Common myeloid progenitor, CD34-positive (primary cell): ENCODE results near the gene OR10A3.

Experiments
- CTCF ChIA-PET: fragments of 350-600 bp; sonication (Branson Sonifier 250); formaldehyde crosslinking; loops from one replicate; lab custom pipeline; 2021; ENCODE audit warnings: antibody characterized with exemption; lab: Charles Lee
- POLR2A ChIA-PET: fragments of 350-600 bp; sonication (Branson Sonifier 250); formaldehyde crosslinking; loops from one replicate; lab custom pipeline; 2021; ENCODE audit warnings: antibody characterized with exemption; lab: Charles Lee
- DNase-seq, 3 donors: peaks; one replicate each; pipeline versions ENCODE4 v3.0.0 to v3.0.0-alpha.2; 2013
- H3K27ac ChIP-seq, 2 experiments: 1 replicate in 1 of 2; 2 replicates in 1 of 2; pipeline ENCODE4 v1.7.0; 2013; ENCODE audit warnings: inconsistent platforms in 2 of 2, low read length in 2 of 2, mild to moderate bottlenecking in 2 of 2, low read depth in 1 of 2, moderate library complexity in 1 of 2; ENCODE audit not compliant: severe bottlenecking in 2 of 2, insufficient read depth in 1 of 2, poor library complexity in 1 of 2
- H3K27me3 ChIP-seq, 5 experiments: replicated peaks in 2 of 5; 1 replicate in 3 of 5; 2 replicates in 2 of 5; pipeline versions ENCODE4 v1.6.1 to v1.7.0; 2013; ENCODE audit warnings: low read length in 4 of 5, mild to moderate bottlenecking in 2 of 5, moderate library complexity in 2 of 5, inconsistent platforms in 1 of 5; ENCODE audit not compliant: insufficient read depth in 5 of 5, control insufficient read depth in 4 of 5
- H3K36me3 ChIP-seq, 4 experiments: 1 replicate in 2 of 4; 2 replicates in 2 of 4; pipeline versions ENCODE4 v1.6.1 to v1.7.0; 2013; ENCODE audit warnings: low read length in 3 of 4, control low read depth in 1 of 4, mild to moderate bottlenecking in 1 of 4; ENCODE audit not compliant: control insufficient read depth in 4 of 4, insufficient read depth in 4 of 4
- H3K4me1 ChIP-seq, 4 experiments: 1 replicate in 3 of 4; 2 replicates in 1 of 4; pipeline versions ENCODE4 v1.6.1 to v1.7.1; 2013; ENCODE audit warnings: low read length in 3 of 4, mild to moderate bottlenecking in 3 of 4, control low read depth in 1 of 4, inconsistent platforms in 1 of 4, moderate library complexity in 1 of 4; ENCODE audit not compliant: control insufficient read depth in 4 of 4, insufficient read depth in 4 of 4; ENCODE audit errors: control extremely low read depth in 1 of 4
- H3K4me3 ChIP-seq, 7 experiments: 1 replicate in 4 of 7; 2 replicates in 3 of 7; pipeline versions ENCODE4 v1.5.1 to v1.7.0; 2013; ENCODE audit warnings: mild to moderate bottlenecking in 7 of 7, low read length in 6 of 7, moderate library complexity in 6 of 7, inconsistent platforms in 2 of 7, low read depth in 2 of 7, control low read depth in 1 of 7; ENCODE audit not compliant: insufficient read depth in 4 of 7, control insufficient read depth in 1 of 7; ENCODE audit errors: extremely low read depth in 1 of 7
- H3K9me3 ChIP-seq, 5 experiments: 1 replicate in 4 of 5; 2 replicates in 1 of 5; pipeline versions ENCODE4 v1.6.1 to v1.7.1; 2013; ENCODE audit warnings: low read length in 4 of 5, mild to moderate bottlenecking in 2 of 5, inconsistent platforms in 1 of 5, low read depth in 1 of 5, moderate library complexity in 1 of 5; ENCODE audit not compliant: control insufficient read depth in 4 of 5, insufficient read depth in 2 of 5; ENCODE audit errors: control extremely low read depth in 1 of 5
- WGBS: methylation state at CpG from one replicate; pipeline ENCODE4 v1.1.5; 2013; ENCODE audit not compliant: insufficient coverage; 5-methylcytosine and 5-hydroxymethylcytosine counted together

OR10A3 gene

GRCh38 chr11:7941146-7941545, 362 bp downstream of the OR10A3 start:
- no peak for DNase-seq
- 80% methylated on average over 1 of the region's 5 CpGs for WGBS
- Histone ChIP-seq H3K27me3 (peaks cover 0 to 7% (median 0%) of the 10 kb centered on the region in 5 experiments), H3K9me3 (peaks cover 4 to 28% (median 8%) of the 10 kb centered on the region in 5 experiments), H3K27ac (no peak overlapping the region), H3K36me3 (no peaks in the 10 kb centered on the region), H3K4me1 (no peaks in the 10 kb centered on the region), H3K4me3 (no peak overlapping the region)
- POLR2A ChIA-PET = no interaction called here
- CTCF ChIA-PET = no interaction called here

GRCh38 chr11:7936615-7937014, 4.9 kb downstream of the OR10A3 start:
- DNase-seq = peak; percentile 4 to 40 (median 14)
- no peaks in the 10 kb centered on the region for H3K4me1 ChIP-seq
- H3K9me3 ChIP-seq = no peaks in the 10 kb centered on the region
- H3K36me3 ChIP-seq = no peaks in the 10 kb centered on the region
- ChIA-PET POLR2A (no interaction called here), CTCF (no interaction called here)
- peaks cover 0 to 9% (median 0%) of the 10 kb centered on the region in 5 experiments for H3K27me3 ChIP-seq
- no peak overlapping the region for H3K4me3 ChIP-seq
- no peak overlapping the region for H3K27ac ChIP-seq
- WGBS = no CpG with 5 or more reads among the region's 1 CpG

- WGBS = 100% methylated on average over 3 of the region's 4 CpGs
Observed at GRCh38 chr11:7931168-7931567, 10.3 kb downstream of the OR10A3 start, which contains the start of gene OR10A6. Gene OR10A6 (minus strand): TSS chr11:7931268. CDS start chr11:7928662, 2,606 bp downstream.

GRCh38 chr11:7927635-7928034, 13.9 kb downstream of the OR10A3 start:
- ChIA-PET CTCF (no interaction called here), POLR2A (no interaction called here)
- no peak for DNase-seq
- Histone ChIP-seq H3K36me3 (no peaks in the 10 kb centered on the region), H3K4me3 (no peak overlapping the region), H3K4me1 (no peaks in the 10 kb centered on the region), H3K27me3 (peaks cover 0 to 15% (median 2%) of the 10 kb centered on the region in 5 experiments), H3K27ac (no peak overlapping the region), H3K9me3 (peaks cover 0 to 4% (median 0%) of the 10 kb centered on the region in 5 experiments)
- WGBS = 100% methylated on average over 5 of the region's 6 CpGs

More at GRCh38 chr11:7931168-7931567, 10.3 kb downstream of the OR10A3 start, which contains the start of gene OR10A6:
- POLR2A ChIA-PET = no interaction called here
- Histone ChIP-seq H3K9me3 (peaks cover 0 to under 1% (median 0%) of the 10 kb centered on the region in 5 experiments), H3K27me3 (peaks cover 0 to 11% (median 2%) of the 10 kb centered on the region in 5 experiments), H3K36me3 (no peaks in the 10 kb centered on the region), H3K4me3 (no peak within 1 kb of the TSS), H3K4me1 (no peaks in the 10 kb centered on the region), H3K27ac (no peak within 1 kb of the TSS)
- CTCF ChIA-PET = no interaction called here
- no peak for DNase-seq

GRCh38 chr11:7924536-7924935, 17.0 kb downstream of the OR10A3 start:
- Histone ChIP-seq H3K27me3 (peaks cover 0 to 7% (median 0%) of the 10 kb centered on the region in 5 experiments), H3K27ac (no peak overlapping the region), H3K9me3 (peaks cover 0 to 4% (median 0%) of the 10 kb centered on the region in 5 experiments), H3K36me3 (no peaks in the 10 kb centered on the region), H3K4me1 (no peaks in the 10 kb centered on the region), H3K4me3 (no peak overlapping the region)
- CTCF ChIA-PET = no interaction called here
- no peak for DNase-seq
- POLR2A ChIA-PET = no interaction called here
- WGBS = no CpG with 5 or more reads among the region's 2 CpGs

- CTCF ChIA-PET = no interaction called here
- POLR2A ChIA-PET = no interaction called here
Observed at GRCh38 chr11:7918141-7918540, 23.4 kb downstream of the OR10A3 start.

GRCh38 chr11:7911011-7911410, 30.5 kb downstream of the OR10A3 start:
- H3K4me3 ChIP-seq = no peak overlapping the region
- H3K27ac ChIP-seq = no peak overlapping the region
- H3K9me3 ChIP-seq = no peaks in the 10 kb centered on the region
- ChIA-PET CTCF (interaction anchor here (0.9 kb wide), 1 partner anchor 17 kb away, joined by 3 read pairs; no protein-coding TSS in a partner anchor), POLR2A (no interaction called here)
- no peaks in the 10 kb centered on the region for H3K4me1 ChIP-seq
- peaks cover 0 to 16% (median 6%) of the 10 kb centered on the region in 5 experiments for H3K27me3 ChIP-seq
- H3K36me3 ChIP-seq = no peaks in the 10 kb centered on the region
- DNase-seq = no peak

More at GRCh38 chr11:7918141-7918540, 23.4 kb downstream of the OR10A3 start:
- H3K9me3 ChIP-seq = no peaks in the 10 kb centered on the region
- no peaks in the 10 kb centered on the region for H3K4me1 ChIP-seq
- no peak overlapping the region for H3K27ac ChIP-seq
- no peaks in the 10 kb centered on the region for H3K36me3 ChIP-seq
- no peak for DNase-seq
- no peak overlapping the region for H3K4me3 ChIP-seq
- no peaks in the 10 kb centered on the region for H3K27me3 ChIP-seq
- WGBS = 94% methylated on average over 2 of the region's 2 CpGs
